K562 (cell line): ENCODE data around the gene PAN2. TPM values are rescaled to one million over a fixed set of nuclear protein-coding genes. Genes with fewer than 3 reads are reported as not detected.

Experiments
- CBX1 ChIP-seq: sonication (generic); IDR thresholded peaks from 2 replicates; pipeline ENCODE4 v1.6.1; 2016; ENCODE audit warnings: antibody characterized with exemption, low read depth, mild to moderate bottlenecking
- CC2D1A ChIP-seq: fragments of 450-650 bp; IDR thresholded peaks from 2 replicates; pipeline ENCODE4 v1.6.1; 2017; ENCODE audit warnings: mild to moderate bottlenecking
- FOXK2 ChIP-seq, 2 experiments: fragments of 450-650 bp; IDR thresholded peaks in 1 of 2; conservative IDR thresholded peaks in 1 of 2; 2 replicates each; pipeline ENCODE4 v1.6.1; 2016; ENCODE audit warnings: low read depth in 2 of 2, mild to moderate bottlenecking in 1 of 2
- GATAD2B ChIP-seq: fragments of 450-650 bp; IDR thresholded peaks from 2 replicates; pipeline ENCODE4 v1.6.1; 2017; ENCODE audit warnings: mild to moderate bottlenecking, borderline replicate concordance
- HDAC1 ChIP-seq, 2 experiments: fragments of 450-650 bp; IDR thresholded peaks; 2 replicates each; pipeline ENCODE4 v1.6.1; 2016 to 2017; ENCODE audit warnings: inconsistent platforms in 1 of 2, mild to moderate bottlenecking in 1 of 2, moderate library complexity in 1 of 2
- NELFE ChIP-seq: IDR thresholded peaks from 2 replicates; pipeline ENCODE4 v1.6.1; 2011; ENCODE audit warnings: mild to moderate bottlenecking; ENCODE audit not compliant: insufficient read depth, insufficient read length
- NR2C1 ChIP-seq, 2 experiments: fragments of 450-650 bp; IDR thresholded peaks; 2 replicates each; pipeline ENCODE4 v1.6.1; 2017; ENCODE audit warnings: mild to moderate bottlenecking in 2 of 2, antibody characterized with exemption in 1 of 2, inconsistent platforms in 1 of 2, missing compliant biosample characterization in 1 of 2, missing genetic modification characterization in 1 of 2
- POLR2AphosphoS2 ChIP-seq: IDR thresholded peaks from 2 replicates; pipeline ENCODE4 v1.6.1; 2012; ENCODE audit warnings: low read length, improper control_type of control experiment
- POLR2G ChIP-seq: fragments of 200-400 bp; formaldehyde crosslinking; IDR thresholded peaks from 2 replicates; pipeline ENCODE4 v1.6.1; 2017; ENCODE audit warnings: low read depth, mild to moderate bottlenecking, antibody characterized with exemption, low read length, moderate library complexity
- SIN3B ChIP-seq: fragments of 450-650 bp; IDR thresholded peaks from 2 replicates; pipeline ENCODE4 v1.6.1; 2017; ENCODE audit warnings: low read depth, mild to moderate bottlenecking, moderate library complexity
- SP1 ChIP-seq: sonication (generic); formaldehyde crosslinking; IDR thresholded peaks from 2 replicates; pipeline ENCODE4 v1.8.1; 2022; ENCODE audit warnings: mild to moderate bottlenecking, missing genetic modification reagents
- SRSF3 ChIP-seq: fragments of 200-400 bp; formaldehyde crosslinking; IDR thresholded peaks from 2 replicates; pipeline ENCODE4 v1.6.1; 2016; ENCODE audit warnings: mild to moderate bottlenecking, low read length, moderate library complexity; ENCODE audit not compliant: insufficient read depth
- TAF1 ChIP-seq: IDR thresholded peaks from 2 replicates; pipeline ENCODE4 v1.6.1; 2011; ENCODE audit warnings: mild to moderate bottlenecking, low read length, moderate library complexity; ENCODE audit not compliant: insufficient read depth, control insufficient read depth, severe bottlenecking; ENCODE audit errors: extremely low read depth
- TCFL5 ChIP-seq: fragments of 250-450 bp; sonication (Bioruptor Pico); conservative IDR thresholded peaks from 2 replicates; pipeline ENCODE4 v1.6.1; 2021; ENCODE audit warnings: mild to moderate bottlenecking, moderate library complexity, matching md5 sums
- TFAM ChIP-seq: fragments of 250-450 bp; sonication (Bioruptor Pico); conservative IDR thresholded peaks from 2 replicates; pipeline ENCODE4 v1.5.0; 2021; ENCODE audit warnings: mild to moderate bottlenecking, moderate library complexity
- ZBTB7A ChIP-seq: IDR thresholded peaks from 2 replicates; pipeline ENCODE4 v1.6.1; 2011; ENCODE audit warnings: low read depth, mild to moderate bottlenecking, low read length, moderate library complexity, borderline replicate concordance; ENCODE audit not compliant: control insufficient read depth
- ZNF133 ChIP-seq: fragments of 250-450 bp; sonication (Bioruptor Pico); IDR thresholded peaks from 2 replicates; pipeline ENCODE4 v1.4.0; 2020; ENCODE audit warnings: mild to moderate bottlenecking
- ZNF140 ChIP-seq: fragments of 250-450 bp; sonication (Bioruptor Pico); IDR thresholded peaks from 2 replicates; pipeline ENCODE4 v1.8.0; 2021; ENCODE audit warnings: moderate library complexity, mild to moderate bottlenecking, inconsistent platforms
- ZNF174 ChIP-seq: fragments of 250-450 bp; sonication (Bioruptor Pico); IDR thresholded peaks from 2 replicates; pipeline ENCODE4 v1.4.0; 2020; ENCODE audit warnings: mild to moderate bottlenecking
- ZNF212 ChIP-seq: fragments of 450-650 bp; formaldehyde crosslinking; IDR thresholded peaks from 2 replicates; pipeline ENCODE4 v1.4.0; 2020; ENCODE audit warnings: mild to moderate bottlenecking
- ZNF224 ChIP-seq: sonication (generic); formaldehyde crosslinking; IDR thresholded peaks from 2 replicates; pipeline ENCODE4 v1.8.0; 2022; ENCODE audit warnings: mild to moderate bottlenecking, missing genetic modification reagents
- ZNF347 ChIP-seq: fragments of 450-650 bp; formaldehyde crosslinking; IDR thresholded peaks from 2 replicates; pipeline ENCODE4 v1.4.0; 2020; ENCODE audit warnings: low read depth, mild to moderate bottlenecking, moderate library complexity
- polyA plus RNA-seq, 8 experiments: library from polyadenylated mRNA; depleted of rRNA in 4 of 8; stranded (reverse) in 5 of 8; unstranded in 3 of 8; fragments of >200 nt; fragmentation: Nextera tagmentation in 2 of 8; fragmentation: Illumina TruSeq in 1 of 8; extraction: Ambion mirVana in 2 of 8; extraction: Trizol in 1 of 8; gene quantifications; 2 replicates each; pipeline versions ENCODE4 v1.2.1 to v1.2.3, GENCODE V29; 2011 to 2014; ENCODE audit warnings: inconsistent platforms in 1 of 8, missing spikeins in 1 of 8
- total RNA-seq, 7 experiments: library from RNA; depleted of rRNA in 6 of 7; stranded (reverse); fragments of >200 nt in 6 of 7; fragmentation: Illumina TruSeq in 2 of 7; extraction: Trizol in 2 of 7; gene quantifications; 2 replicates each; pipeline versions ENCODE4 v1.2.1 to v1.2.3, GENCODE V29; 2011 to 2021; ENCODE audit warnings: low replicate concordance in 1 of 7
- TF ChIP-seq, protein P1 (sequence below): fragments of 250-450 bp; sonication (Bioruptor Pico); IDR thresholded peaks from 2 replicates; pipeline ENCODE4 v1.8.0; 2021; ENCODE audit warnings: moderate library complexity, mild to moderate bottlenecking, inconsistent platforms
- TF ChIP-seq, protein P2 (sequence below): fragments of 450-650 bp; IDR thresholded peaks from 2 replicates; pipeline ENCODE4 v1.7.0; 2016; ENCODE audit warnings: borderline replicate concordance
- TF ChIP-seq, protein P3 (sequence below): fragments of 450-650 bp; formaldehyde crosslinking; IDR thresholded peaks from 2 replicates; pipeline ENCODE4 v1.4.0; 2022; ENCODE audit warnings: mild to moderate bottlenecking, moderate library complexity
- TF ChIP-seq, protein P4 (sequence below): fragments of 250-450 bp; sonication (Bioruptor Pico); IDR thresholded peaks from 2 replicates; pipeline ENCODE4 v1.6.1; 2021; ENCODE audit warnings: mild to moderate bottlenecking

The PAN2 gene
- total and polyA plus RNA-seq, 9 of the 15 experiments (the other 6 are each of a cell fraction or from before 2014, with no cell fraction given) = 15.0 to 66.1 (median 25.9) TPM

DNA sequence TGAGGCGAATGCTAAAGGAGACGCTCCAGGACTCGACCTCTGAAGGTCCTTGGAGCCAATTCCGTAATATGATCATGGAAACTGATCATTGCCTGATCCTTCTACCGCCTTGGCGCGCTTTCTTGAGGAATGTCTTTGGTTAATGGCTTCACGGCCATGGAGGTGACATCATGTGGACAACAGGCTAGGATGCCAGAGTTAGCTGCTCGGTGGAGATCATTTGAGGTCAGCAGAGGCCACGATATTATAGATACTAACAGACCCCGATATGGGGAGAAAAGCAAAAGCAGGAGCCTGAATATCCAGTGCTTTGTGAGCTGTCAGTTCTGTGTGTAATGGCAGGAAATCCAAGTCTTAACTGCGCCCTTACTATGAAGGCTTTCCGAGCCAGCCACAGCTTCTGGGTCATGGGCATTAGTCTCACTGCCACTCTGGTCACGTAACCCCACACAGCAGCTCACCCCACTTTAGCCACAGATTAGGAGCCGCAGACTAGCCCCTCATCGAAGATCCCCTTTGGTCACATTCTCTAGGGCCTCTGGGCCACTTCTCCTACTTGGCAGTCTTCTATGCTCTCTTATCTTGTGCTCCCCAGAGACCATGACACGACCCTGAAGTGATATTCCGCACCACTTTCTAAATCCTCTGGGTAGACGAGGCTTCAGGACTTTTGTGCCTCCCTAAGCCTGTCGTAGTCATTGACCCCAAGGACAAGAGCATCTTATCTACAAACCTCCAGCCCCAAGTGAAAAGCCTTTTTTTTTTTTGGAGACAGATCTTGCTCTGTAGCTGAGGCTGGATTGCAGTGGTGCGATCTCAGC lies 32.9 kb downstream of the PAN2 start (continued):
- TF ChIP-seq ZNF140 (CRISPR knock-in tag) (no peak), SRSF3 (no peak), TFAM (CRISPR knock-in tag) (no peak), NR2C1 (IDR thresholded peaks at IDR 0.05) (peak; percentile 95), NR2C1 (tag; IDR thresholded peaks at IDR 0.05) (peak; percentile 96), NELFE (no peak), CBX1 (no peak), ZNF133 (CRISPR knock-in tag) (no peak), ZNF212 (no peak), SP1 (CRISPR knock-in tag) (peak; percentile 2; the same call in 1 of the 2 replicates), ZNF224 (CRISPR knock-in tag) (no peak), GATAD2B (0 out of 2 replicates have a peak, but pooled peaks have one; percentile 9), POLR2AphosphoS2 (no peak), ZNF174 (CRISPR knock-in tag) (no peak), CC2D1A (peak; percentile 68; the same call in 1 of the 2 replicates), ZNF347 (CRISPR knock-in tag) (no peak), TCFL5 (CRISPR knock-in tag) (no peak), POLR2G (0 out of 2 replicates have a peak, but pooled peaks have one; percentile 14), HDAC1 (IDR thresholded peaks at IDR 0.05) (peak in 1 of 2 experiments; percentile 83; a peak in 3 of 4 replicates), SIN3B (no peak), ZBTB7A (peak; percentile 83), TAF1 (peak; percentile 41), FOXK2 (conservative IDR thresholded peaks at IDR 0.05 in 1 of 2, IDR thresholded peaks at IDR 0.05 in 1 of 2; ENCODE audit: low read depth in 2 of 2) (0 out of 4 replicates have a peak, but pooled peaks of 1 of the 2 experiments have one; percentile 25)
- TF ChIP-seq, protein P1, sequence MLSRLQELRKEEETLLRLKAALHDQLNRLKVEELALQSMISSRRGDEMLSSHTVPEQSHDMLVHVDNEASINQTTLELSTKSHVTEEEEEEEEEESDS (CRISPR knock-in tag) = no peak
- TF ChIP-seq, protein P2, sequence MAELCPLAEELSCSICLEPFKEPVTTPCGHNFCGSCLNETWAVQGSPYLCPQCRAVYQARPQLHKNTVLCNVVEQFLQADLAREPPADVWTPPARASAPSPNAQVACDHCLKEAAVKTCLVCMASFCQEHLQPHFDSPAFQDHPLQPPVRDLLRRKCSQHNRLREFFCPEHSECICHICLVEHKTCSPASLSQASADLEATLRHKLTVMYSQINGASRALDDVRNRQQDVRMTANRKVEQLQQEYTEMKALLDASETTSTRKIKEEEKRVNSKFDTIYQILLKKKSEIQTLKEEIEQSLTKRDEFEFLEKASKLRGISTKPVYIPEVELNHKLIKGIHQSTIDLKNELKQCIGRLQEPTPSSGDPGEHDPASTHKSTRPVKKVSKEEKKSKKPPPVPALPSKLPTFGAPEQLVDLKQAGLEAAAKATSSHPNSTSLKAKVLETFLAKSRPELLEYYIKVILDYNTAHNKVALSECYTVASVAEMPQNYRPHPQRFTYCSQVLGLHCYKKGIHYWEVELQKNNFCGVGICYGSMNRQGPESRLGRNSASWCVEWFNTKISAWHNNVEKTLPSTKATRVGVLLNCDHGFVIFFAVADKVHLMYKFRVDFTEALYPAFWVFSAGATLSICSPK = no peak
- TF ChIP-seq, protein P3, sequence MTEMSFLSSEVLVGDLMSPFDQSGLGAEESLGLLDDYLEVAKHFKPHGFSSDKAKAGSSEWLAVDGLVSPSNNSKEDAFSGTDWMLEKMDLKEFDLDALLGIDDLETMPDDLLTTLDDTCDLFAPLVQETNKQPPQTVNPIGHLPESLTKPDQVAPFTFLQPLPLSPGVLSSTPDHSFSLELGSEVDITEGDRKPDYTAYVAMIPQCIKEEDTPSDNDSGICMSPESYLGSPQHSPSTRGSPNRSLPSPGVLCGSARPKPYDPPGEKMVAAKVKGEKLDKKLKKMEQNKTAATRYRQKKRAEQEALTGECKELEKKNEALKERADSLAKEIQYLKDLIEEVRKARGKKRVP (CRISPR knock-in tag) = no peak
- TF ChIP-seq, protein P4, sequence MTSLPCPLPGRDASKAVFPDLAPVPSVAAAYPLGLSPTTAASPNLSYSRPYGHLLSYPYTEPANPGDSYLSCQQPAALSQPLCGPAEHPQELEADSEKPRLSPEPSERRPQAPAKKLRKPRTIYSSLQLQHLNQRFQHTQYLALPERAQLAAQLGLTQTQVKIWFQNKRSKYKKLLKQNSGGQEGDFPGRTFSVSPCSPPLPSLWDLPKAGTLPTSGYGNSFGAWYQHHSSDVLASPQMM (CRISPR knock-in tag) = no peak; the same call in 1 of the 2 replicates
